MCF 10A (cell line): Measurements from ENCODE around the gene ZCCHC9. TPM values are rescaled to one million over a fixed set of nuclear protein-coding genes. Genes with fewer than 3 reads are reported as not detected.
"Not testable (repeated sequence)": the region's sequence is repeated elsewhere in the genome, so short reads cannot be mapped to it uniquely, and the experiment has no call there.

ENCODE experiments used
- BruUV-seq: library from RNA; stranded (reverse); fragments of 400-500 nt; replicated peaks from 2 replicates; lab custom pipeline; 2021; lab: Mats Ljungman, UMichigan
- CTCF ChIA-PET: fragments of 300-600 bp; sonication (Branson Sonifier 250); formaldehyde crosslinking; extraction: SDS; loops from one replicate; lab custom pipeline; 2021; ENCODE audit warnings: antibody characterized with exemption, inconsistent platforms; lab: Yijun Ruan, JAX
- POLR2A ChIA-PET: fragments of 300-600, 350-650 bp; sonication (Branson Sonifier 250); formaldehyde crosslinking; extraction: SDS; loops from one replicate; lab custom pipeline; 2020; ENCODE audit warnings: antibody characterized with exemption, inconsistent platforms; lab: Yijun Ruan, JAX
- DNase-seq: peaks from one replicate; pipeline ENCODE4 v3.0.0-alpha.2; 2018; ENCODE audit not compliant: unreplicated experiment
- H3K27ac Mint-ChIP-seq: one replicate; pipeline ENCODE4 v1.8.0; 2022; ENCODE audit warnings: mild to moderate bottlenecking, low read depth, mixed read lengths; ENCODE audit not compliant: unreplicated experiment
- H3K27me3 Mint-ChIP-seq: one replicate; pipeline ENCODE4 v1.8.0; 2022; ENCODE audit warnings: mixed read lengths; ENCODE audit not compliant: insufficient read depth, unreplicated experiment
- H3K36me3 Mint-ChIP-seq: one replicate; pipeline ENCODE4 v1.8.0; 2022; ENCODE audit warnings: mild to moderate bottlenecking, moderate library complexity, mixed read lengths; ENCODE audit not compliant: insufficient read depth, unreplicated experiment
- H3K4me1 Mint-ChIP-seq: one replicate; pipeline ENCODE4 v1.8.0; 2022; ENCODE audit warnings: mixed read lengths; ENCODE audit not compliant: insufficient read depth, unreplicated experiment
- H3K4me3 Mint-ChIP-seq: one replicate; pipeline ENCODE4 v1.8.0; 2022; ENCODE audit warnings: mild to moderate bottlenecking, moderate library complexity, mixed read lengths; ENCODE audit not compliant: unreplicated experiment
- H3K9me3 Mint-ChIP-seq: one replicate; pipeline ENCODE4 v1.8.0; 2022; ENCODE audit warnings: mixed read lengths; ENCODE audit not compliant: unreplicated experiment
- intact Hi-C: fragments of 100-400 bp; cut with micrococcal nuclease; formaldehyde crosslinking; loops from 2 replicates; pipeline ENCODE4 v1.14.1; 2022
- total RNA-seq: library from RNA; stranded (reverse); gene quantifications from 2 replicates; pipeline ENCODE4 v1.2.3, GENCODE V29; 2022
- TF ChIP-seq, protein P1 (sequence below): fragments of 200-600 bp; IDR thresholded peaks from one replicate; pipeline ENCODE4 v1.8.0; 2022; ENCODE audit warnings: antibody characterized with exemption, mild to moderate bottlenecking; ENCODE audit not compliant: unreplicated experiment

ZCCHC9 gene
- total RNA-seq, 1 experiment from 2014 or later, result 31.5 TPM

GRCh38 chr5:81292130-81292529, 9.3 kb upstream of the ZCCHC9 start:
- no peak overlapping the region for H3K4me3 Mint-ChIP-seq
- H3K36me3 Mint-ChIP-seq, result peaks cover 10% of the 10 kb centered on the region
- no peaks in the 10 kb centered on the region for H3K27me3 Mint-ChIP-seq
- H3K27ac Mint-ChIP-seq, result no peak overlapping the region
- intact Hi-C loops, result loop anchor here (10.0 kb wide), 1 partner anchor 47 kb away; no protein-coding TSS in a partner anchor
- TF ChIP-seq, protein P1, sequence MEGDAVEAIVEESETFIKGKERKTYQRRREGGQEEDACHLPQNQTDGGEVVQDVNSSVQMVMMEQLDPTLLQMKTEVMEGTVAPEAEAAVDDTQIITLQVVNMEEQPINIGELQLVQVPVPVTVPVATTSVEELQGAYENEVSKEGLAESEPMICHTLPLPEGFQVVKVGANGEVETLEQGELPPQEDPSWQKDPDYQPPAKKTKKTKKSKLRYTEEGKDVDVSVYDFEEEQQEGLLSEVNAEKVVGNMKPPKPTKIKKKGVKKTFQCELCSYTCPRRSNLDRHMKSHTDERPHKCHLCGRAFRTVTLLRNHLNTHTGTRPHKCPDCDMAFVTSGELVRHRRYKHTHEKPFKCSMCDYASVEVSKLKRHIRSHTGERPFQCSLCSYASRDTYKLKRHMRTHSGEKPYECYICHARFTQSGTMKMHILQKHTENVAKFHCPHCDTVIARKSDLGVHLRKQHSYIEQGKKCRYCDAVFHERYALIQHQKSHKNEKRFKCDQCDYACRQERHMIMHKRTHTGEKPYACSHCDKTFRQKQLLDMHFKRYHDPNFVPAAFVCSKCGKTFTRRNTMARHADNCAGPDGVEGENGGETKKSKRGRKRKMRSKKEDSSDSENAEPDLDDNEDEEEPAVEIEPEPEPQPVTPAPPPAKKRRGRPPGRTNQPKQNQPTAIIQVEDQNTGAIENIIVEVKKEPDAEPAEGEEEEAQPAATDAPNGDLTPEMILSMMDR, result no peak
- ChIA-PET POLR2A (interaction anchor here (1.7 to 2.3 kb wide), 2 partner anchors 9 to 10 kb away, joined by 7 read pairs; partner anchors contain the start of gene ZCCHC9), CTCF (interaction anchor here (0.6 to 1.2 kb wide), 4 partner anchors 7 to 19 kb away, joined by 3 to 4 read pairs (median 4); no protein-coding TSS in a partner anchor)
- no peaks in the 10 kb centered on the region for H3K4me1 Mint-ChIP-seq
- no peak for DNase-seq
- H3K9me3 Mint-ChIP-seq, result peaks cover 15% of the 10 kb centered on the region
- BruUV-seq, result no TSS peak

DNA sequence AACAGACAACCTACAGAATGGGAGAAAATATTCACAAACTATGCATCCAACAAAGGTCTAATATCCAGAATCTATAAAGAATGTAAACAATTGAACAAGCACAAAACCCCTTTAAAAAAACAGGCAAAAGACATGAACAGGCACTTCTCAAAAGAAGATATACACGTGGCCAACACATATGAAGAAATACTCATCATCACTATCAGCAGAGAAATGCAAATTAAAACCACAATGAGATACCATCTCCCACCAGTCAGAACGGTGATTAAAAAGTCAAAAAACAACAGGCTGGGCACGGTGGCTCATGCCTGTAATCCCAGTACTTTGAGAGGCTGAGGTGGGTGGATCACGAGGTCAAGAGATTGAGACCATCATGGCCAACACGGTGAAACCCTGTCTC, 7.4 kb upstream of the ZCCHC9 start:
- H3K9me3 Mint-ChIP-seq, result peaks cover 15% of the 10 kb centered on the region
- CTCF ChIA-PET, H3K27me3 Mint-ChIP-seq, H3K4me1 Mint-ChIP-seq, DNase-seq, H3K4me3 Mint-ChIP-seq, BruUV-seq, H3K27ac Mint-ChIP-seq: not testable (repeated sequence)
- peaks cover 11% of the 10 kb centered on the region for H3K36me3 Mint-ChIP-seq
- intact Hi-C loops, result loop anchor here (10.0 kb wide), 1 partner anchor 49 kb away; no protein-coding TSS in a partner anchor
- POLR2A ChIA-PET, result interaction anchor here (2.3 kb wide), 1 partner anchor 9 kb away, joined by 7 read pairs; the partner anchor contains the start of gene ZCCHC9

- Mint-ChIP-seq H3K36me3 (peaks cover 8% of the 10 kb centered on the region), H3K27ac (no peak overlapping the region), H3K27me3 (no peaks in the 10 kb centered on the region), H3K4me3 (no peak overlapping the region), H3K9me3 (peaks cover 15% of the 10 kb centered on the region), H3K4me1 (peaks cover 22% of the 10 kb centered on the region)
- CTCF ChIA-PET, result interaction anchor here (0.7 to 3.3 kb wide), 3 partner anchors 11 to 660 kb away, joined by 3 to 26 read pairs (median 3); no protein-coding TSS in a partner anchor
- no peak for DNase-seq
- TF ChIP-seq, protein P1, result no peak
- intact Hi-C loops, result loop anchor here (10.0 kb wide), 1 partner anchor 53 kb away; no protein-coding TSS in a partner anchor
- BruUV-seq, result no TSS peak
- POLR2A ChIA-PET, result interaction anchor here (0.6 to 2.7 kb wide), 6 partner anchors 11 to 980 kb away, joined by 3 to 13 read pairs (median 4); no protein-coding TSS in a partner anchor
These were observed 3.9 kb upstream of the ZCCHC9 start for GRCh38 chr5:81297531-81297930.

DNA sequence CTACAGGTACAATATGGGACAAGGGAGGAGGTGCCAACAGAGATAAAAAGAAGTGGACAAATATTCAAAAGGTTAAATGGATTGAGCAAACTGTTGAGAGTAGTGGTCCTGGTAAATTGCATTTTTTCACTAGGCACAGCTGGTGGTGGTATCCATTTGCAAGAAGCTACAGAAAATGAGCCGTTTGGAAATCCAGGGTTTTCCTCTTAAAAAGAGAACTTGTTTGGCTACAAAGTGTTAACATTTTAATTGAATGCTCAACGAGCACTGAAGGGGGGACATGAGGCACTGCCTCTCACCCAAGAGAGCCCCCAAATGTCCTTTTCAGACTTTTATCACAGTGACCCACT, 491 bp upstream of the ZCCHC9 start:
- TF ChIP-seq, protein P1, result no peak
- H3K4me3 Mint-ChIP-seq, result peak overlapping the region; percentile 87
- TSS peak; percentile 75 for BruUV-seq
- DNase-seq, result no peak
- H3K4me1 Mint-ChIP-seq, result peaks cover 22% of the 10 kb centered on the region
- intact Hi-C loops, result loop anchor here (2.0 to 10.0 kb wide), 2 partner anchors 614 to 924 kb away; no protein-coding TSS in a partner anchor
- no peaks in the 10 kb centered on the region for H3K27me3 Mint-ChIP-seq
- ChIA-PET POLR2A (interaction anchor here (0.7 to 2.0 kb wide), 7 partner anchors 9 to 805 kb away, joined by 3 to 7 read pairs (median 5); no protein-coding TSS in a partner anchor), CTCF (interaction anchor here (0.6 to 4.1 kb wide), 9 partner anchors 9 to 1193 kb away, joined by 3 to 26 read pairs (median 5); no protein-coding TSS in a partner anchor)
- H3K27ac Mint-ChIP-seq, result peak overlapping the region; percentile 95
- H3K9me3 Mint-ChIP-seq, result no peaks in the 10 kb centered on the region
- peaks cover 29% of the 10 kb centered on the region for H3K36me3 Mint-ChIP-seq
